ENCODE data around the gene SAC3D1.
A peak's percentile ranks its signal among the peaks of the same experiment; 100 is the strongest.
"Not testable (repeated sequence)": the region's sequence is repeated elsewhere in the genome, so short reads cannot be mapped to it uniquely, and the experiment has no call there.

Gene SAC3D1

DNA sequence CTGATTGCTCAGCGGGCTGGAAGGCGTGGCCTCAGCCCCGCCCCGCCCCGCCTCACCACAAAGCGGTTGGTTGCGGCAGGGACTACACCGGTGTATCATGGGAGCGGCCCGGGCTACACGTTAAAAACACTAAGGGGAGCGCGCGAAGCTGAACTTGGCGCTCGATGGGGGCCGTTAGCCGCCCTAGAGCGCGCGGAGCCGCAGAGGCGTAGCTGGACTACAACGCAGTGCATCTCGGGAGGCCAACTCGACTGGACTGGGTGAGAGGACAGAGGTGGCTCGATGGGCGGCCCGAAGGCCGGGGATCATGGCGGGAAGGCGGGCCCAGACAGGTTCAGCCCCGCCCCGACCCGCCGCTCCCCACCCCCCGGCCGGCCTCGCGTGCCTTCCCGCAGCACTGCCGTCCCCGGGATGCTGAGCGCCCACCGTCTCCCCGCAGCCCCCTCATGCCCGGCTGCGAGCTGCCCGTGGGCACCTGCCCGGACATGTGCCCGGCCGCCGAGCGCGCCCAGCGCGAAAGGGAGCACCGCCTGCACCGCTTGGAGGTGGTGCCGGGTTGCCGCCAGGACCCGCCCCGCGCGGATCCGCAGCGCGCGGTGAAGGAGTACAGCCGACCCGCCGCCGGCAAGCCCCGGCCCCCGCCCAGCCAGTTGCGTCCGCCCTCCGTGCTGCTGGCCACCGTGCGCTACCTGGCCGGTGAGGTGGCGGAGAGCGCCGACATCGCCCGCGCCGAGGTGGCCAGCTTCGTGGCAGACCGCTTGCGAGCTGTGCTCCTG is at the start of gene SAC3D1:
SAC3D1 (plus strand) TSS at position 364 of the 776 bp plus-strand sequence; CDS start at position 447, 83 bp downstream.
- intact Hi-C loops (cut with micrococcal nuclease): loop anchor here (1.0 to 5.0 kb wide), 2 partner anchors 14 to 41 kb away; partner anchors contain the start of genes CDCA5, SNX15 and ZFPL1

GRCh38 chr11:64994318-64994717 is 46.7 kb upstream of the SAC3D1 start:
- no peaks in the 10 kb centered on the region for H3K9me3 Mint-ChIP-seq
- intact Hi-C loops (cut with micrococcal nuclease): no loop called here
- no peak overlapping the region for H3K27ac Mint-ChIP-seq
- H3K36me3 Mint-ChIP-seq (ENCODE audit: low read depth): peaks cover 31% of the 10 kb centered on the region
- H3K27me3 Mint-ChIP-seq: peaks cover 5% of the 10 kb centered on the region
- no peak overlapping the region for H3K4me3 Mint-ChIP-seq
- peaks cover 54% of the 10 kb centered on the region for H3K4me1 Mint-ChIP-seq (ENCODE audit: low read depth)

More for the DNA sequence above, at the start of gene SAC3D1:
- H3K27me3 Mint-ChIP-seq: peaks cover 1% of the 10 kb centered on the region
- no peaks in the 10 kb centered on the region for H3K9me3 Mint-ChIP-seq
- peak within 1 kb of the TSS; percentile 80 for H3K4me3 Mint-ChIP-seq
- H3K36me3 Mint-ChIP-seq (ENCODE audit: low read depth): peaks cover 63% of the 10 kb centered on the region
- H3K27ac Mint-ChIP-seq: peak within 1 kb of the TSS; percentile 94
- peaks cover 59% of the 10 kb centered on the region for H3K4me1 Mint-ChIP-seq (ENCODE audit: low read depth)

DNA sequence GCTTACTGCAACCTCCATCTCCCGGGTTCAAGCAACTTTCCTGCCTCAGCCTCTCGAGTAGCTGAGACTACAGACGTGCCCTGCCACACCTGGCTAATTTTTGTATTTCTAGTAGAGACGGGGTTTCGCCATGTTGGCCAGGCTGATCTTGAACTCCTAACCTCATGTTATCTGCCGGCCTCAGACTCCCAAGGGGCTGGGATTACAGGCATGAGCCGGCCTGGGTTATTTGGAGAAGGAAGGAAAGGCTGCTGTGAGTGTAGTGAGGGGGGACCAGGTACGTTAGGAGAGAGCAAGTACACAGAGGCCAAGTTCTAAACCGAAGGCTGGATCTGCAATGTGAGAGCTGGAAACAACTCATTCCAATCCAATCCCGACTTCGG is 44.7 kb upstream of the SAC3D1 start:
- Mint-ChIP-seq H3K4me1 (ENCODE audit: low read depth) (peaks cover 37% of the 10 kb centered on the region), H3K27ac (peak overlapping the region; percentile 85), H3K36me3 (ENCODE audit: low read depth) (peaks cover 29% of the 10 kb centered on the region), H3K4me3 (peak overlapping the region; percentile 88), H3K9me3 (no peaks in the 10 kb centered on the region), H3K27me3 (peaks cover 5% of the 10 kb centered on the region)
- intact Hi-C loops (cut with micrococcal nuclease): loop anchor here (5.0 kb wide), 1 partner anchor 149 kb away; no protein-coding TSS in a partner anchor

- peaks cover 24% of the 10 kb centered on the region for H3K36me3 Mint-ChIP-seq (ENCODE audit: low read depth)
- peak within 1 kb of the TSS; percentile 85 for H3K27ac Mint-ChIP-seq
- peaks cover 31% of the 10 kb centered on the region for H3K4me1 Mint-ChIP-seq (ENCODE audit: low read depth)
- intact Hi-C loops (cut with micrococcal nuclease): loop anchor here (5.0 kb wide), 1 partner anchor 150 kb away; no protein-coding TSS in a partner anchor
- no peaks in the 10 kb centered on the region for H3K9me3 Mint-ChIP-seq
- peak within 1 kb of the TSS; percentile 88 for H3K4me3 Mint-ChIP-seq
- peaks cover 5% of the 10 kb centered on the region for H3K27me3 Mint-ChIP-seq
Observed at GRCh38 chr11:64996710-64997380, 44.2 kb upstream of the SAC3D1 start, which contains the start of gene BATF2. Gene BATF2, minus strand, starts transcription at chr11:64996971. Its CDS starts 57 bp downstream, at chr11:64996914.

DNA sequence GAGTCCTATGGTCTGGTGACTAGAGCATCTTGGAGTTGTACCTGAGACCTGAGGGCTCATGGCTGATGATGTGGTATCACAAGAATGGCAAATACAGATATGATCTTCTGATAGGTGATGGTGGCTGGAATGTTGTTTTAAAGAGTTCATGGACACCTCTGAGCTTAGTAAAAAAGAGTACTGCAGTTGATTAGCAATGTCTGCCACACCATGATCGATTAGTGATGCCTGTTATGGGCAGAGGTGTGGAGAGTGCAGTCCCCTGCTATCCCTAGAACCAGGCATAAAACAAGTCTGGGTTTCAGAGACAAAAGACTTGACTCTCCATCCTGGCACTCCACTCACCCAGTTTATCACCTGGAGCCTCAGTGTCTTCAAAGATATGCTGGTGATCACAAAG is 42.9 kb upstream of the SAC3D1 start:
- Mint-ChIP-seq H3K36me3 (ENCODE audit: low read depth) (peaks cover 11% of the 10 kb centered on the region), H3K9me3 (no peaks in the 10 kb centered on the region), H3K27ac (peak overlapping the region; percentile 68), H3K4me1 (ENCODE audit: low read depth) (peaks cover 28% of the 10 kb centered on the region), H3K4me3 (no peak overlapping the region), H3K27me3 (peaks cover 3% of the 10 kb centered on the region)
- intact Hi-C loops (cut with micrococcal nuclease): loop anchor here (5.0 kb wide), 1 partner anchor 151 kb away; no protein-coding TSS in a partner anchor

DNA sequence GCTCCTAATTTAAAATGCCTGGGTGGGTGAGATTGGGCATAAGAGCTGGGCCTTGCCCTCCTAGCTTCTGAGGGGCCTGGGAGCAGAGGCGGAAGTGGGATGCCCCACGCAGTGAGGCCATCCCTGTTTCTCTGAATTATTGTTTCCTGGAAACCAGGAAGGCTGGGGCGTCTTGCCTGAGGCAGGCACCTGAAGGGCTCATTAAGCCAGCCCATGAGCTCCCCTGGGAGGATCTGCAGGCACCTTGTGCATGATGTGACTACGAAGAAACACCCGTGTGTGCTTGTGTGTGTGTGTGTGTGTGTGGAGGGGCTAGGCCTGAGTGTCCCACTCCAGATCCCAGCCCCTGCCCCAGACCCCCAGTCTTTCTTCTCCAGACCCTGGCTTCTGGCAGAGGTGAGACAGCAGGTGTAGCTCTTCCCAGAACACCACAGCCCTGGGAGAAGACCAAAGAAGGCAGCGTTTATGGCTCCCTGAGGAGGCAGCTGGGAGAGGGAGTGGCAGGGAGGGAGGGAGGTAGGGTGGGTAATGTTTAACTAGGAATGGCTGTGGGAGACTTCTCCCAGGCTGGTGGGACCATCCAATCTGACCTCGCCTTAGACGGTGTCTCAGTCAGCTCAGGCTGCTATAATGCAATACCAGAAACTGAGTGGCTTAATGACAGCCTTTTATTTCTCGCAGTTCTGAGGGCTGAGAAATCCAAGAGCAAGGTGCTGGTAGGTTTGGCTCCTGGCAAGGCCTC is 42.1 kb upstream of the SAC3D1 start:
- peaks cover 4% of the 10 kb centered on the region for H3K27me3 Mint-ChIP-seq
- H3K36me3 Mint-ChIP-seq (ENCODE audit: low read depth): peaks cover 5% of the 10 kb centered on the region
- intact Hi-C loops (cut with micrococcal nuclease): loop anchor here (5.0 kb wide), 1 partner anchor 152 kb away; no protein-coding TSS in a partner anchor
- no peak overlapping the region for H3K4me3 Mint-ChIP-seq
- H3K9me3 Mint-ChIP-seq: no peaks in the 10 kb centered on the region
- H3K4me1 Mint-ChIP-seq (ENCODE audit: low read depth): peaks cover 24% of the 10 kb centered on the region
- peak overlapping the region; percentile 68 for H3K27ac Mint-ChIP-seq

DNA sequence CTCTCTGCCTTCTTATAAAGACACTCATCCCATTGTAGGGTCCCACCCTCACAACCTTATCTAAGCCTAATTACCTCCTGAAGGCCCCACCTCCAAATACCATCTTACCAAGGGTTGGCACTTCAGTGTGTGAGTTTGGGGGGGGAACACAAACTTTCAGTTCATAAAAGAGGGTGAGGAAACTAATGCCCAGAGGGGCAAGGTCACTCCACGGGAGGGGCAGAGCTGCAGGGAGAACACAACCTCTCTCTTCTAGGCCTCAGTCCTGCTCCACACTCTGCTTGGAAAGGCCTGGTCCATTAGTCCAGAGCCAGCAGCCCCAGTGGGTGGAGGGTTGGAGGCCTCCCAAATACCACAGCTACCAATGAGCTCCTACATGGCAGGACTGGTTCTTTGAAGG is 41.5 kb upstream of the SAC3D1 start:
- intact Hi-C loops (cut with micrococcal nuclease): loop anchor here (5.0 kb wide), 1 partner anchor 152 kb away; no protein-coding TSS in a partner anchor
- peaks cover 24% of the 10 kb centered on the region for H3K4me1 Mint-ChIP-seq (ENCODE audit: low read depth)
- no peak overlapping the region for H3K27ac Mint-ChIP-seq
- peaks cover 3% of the 10 kb centered on the region for H3K27me3 Mint-ChIP-seq
- no peaks in the 10 kb centered on the region for H3K36me3 Mint-ChIP-seq (ENCODE audit: low read depth)
- no peak overlapping the region for H3K4me3 Mint-ChIP-seq
- H3K9me3 Mint-ChIP-seq: no peaks in the 10 kb centered on the region

- intact Hi-C loops (cut with micrococcal nuclease): no loop called here
- Mint-ChIP-seq H3K36me3 (ENCODE audit: low read depth) (no peaks in the 10 kb centered on the region), H3K27ac (no peak overlapping the region), H3K9me3 (no peaks in the 10 kb centered on the region), H3K4me3 (no peak overlapping the region), H3K27me3 (peaks cover 8% of the 10 kb centered on the region), H3K4me1 (ENCODE audit: low read depth) (peaks cover 9% of the 10 kb centered on the region)
Observed at GRCh38 chr11:65002706-65003105, 38.3 kb upstream of the SAC3D1 start.

DNA sequence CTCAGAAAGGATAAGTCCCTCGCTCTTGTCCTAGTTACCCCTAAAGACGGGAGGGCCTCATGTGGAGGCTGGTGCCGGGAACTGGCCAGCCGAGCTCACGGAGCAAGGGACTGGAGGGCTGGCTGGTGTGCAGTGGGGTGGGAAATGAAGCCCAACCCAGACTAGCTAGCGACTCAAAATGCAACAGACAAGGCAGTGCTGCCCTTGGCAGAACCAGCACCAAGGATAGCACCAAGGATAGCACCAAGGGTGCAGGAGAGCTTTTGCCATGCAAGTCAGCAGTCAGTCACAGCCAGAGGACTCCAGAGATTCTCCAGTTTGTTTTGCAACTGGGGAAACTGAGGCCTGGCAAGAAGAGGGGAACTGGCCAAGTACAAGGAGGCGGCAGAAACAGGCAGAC is 37.7 kb upstream of the SAC3D1 start:
- H3K27ac Mint-ChIP-seq: no peak overlapping the region
- no peak overlapping the region for H3K4me3 Mint-ChIP-seq
- intact Hi-C loops (cut with micrococcal nuclease): no loop called here
- H3K4me1 Mint-ChIP-seq (ENCODE audit: low read depth): peaks cover 7% of the 10 kb centered on the region
- no peaks in the 10 kb centered on the region for H3K36me3 Mint-ChIP-seq (ENCODE audit: low read depth)
- no peaks in the 10 kb centered on the region for H3K9me3 Mint-ChIP-seq
- H3K27me3 Mint-ChIP-seq: peaks cover 8% of the 10 kb centered on the region

DNA sequence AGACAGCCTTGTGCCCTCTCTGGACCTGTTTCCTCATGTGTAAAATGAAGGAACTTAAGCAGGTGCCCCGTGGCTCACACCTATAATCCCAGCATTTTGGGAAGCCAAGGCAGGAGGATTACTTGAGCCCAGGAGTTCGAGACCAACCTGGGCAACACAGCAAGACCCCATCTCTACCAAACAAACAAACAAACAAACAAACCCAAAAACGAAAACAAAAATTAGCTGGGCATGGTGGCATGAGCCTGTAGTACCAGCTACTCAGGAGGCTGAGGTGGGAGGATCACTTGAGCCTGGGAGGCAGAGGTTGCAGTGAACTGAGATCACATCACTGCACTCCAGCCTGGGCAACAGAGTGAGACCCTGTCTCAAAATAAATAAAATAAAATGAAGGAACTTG is 37.0 kb upstream of the SAC3D1 start:
- H3K27me3 Mint-ChIP-seq; H3K4me3 Mint-ChIP-seq; H3K4me1 Mint-ChIP-seq (ENCODE audit: low read depth); H3K36me3 Mint-ChIP-seq (ENCODE audit: low read depth); H3K9me3 Mint-ChIP-seq; intact Hi-C loops (cut with micrococcal nuclease); H3K27ac Mint-ChIP-seq: not testable (repeated sequence)

- intact Hi-C loops (cut with micrococcal nuclease): no loop called here
- peaks cover 5% of the 10 kb centered on the region for H3K4me1 Mint-ChIP-seq (ENCODE audit: low read depth)
- H3K4me3 Mint-ChIP-seq: no peak overlapping the region
- peaks cover 8% of the 10 kb centered on the region for H3K27me3 Mint-ChIP-seq
- no peaks in the 10 kb centered on the region for H3K36me3 Mint-ChIP-seq (ENCODE audit: low read depth)
- H3K27ac Mint-ChIP-seq: no peak overlapping the region
- no peaks in the 10 kb centered on the region for H3K9me3 Mint-ChIP-seq
Observed at GRCh38 chr11:65008016-65008415, 33.0 kb upstream of the SAC3D1 start.

DNA sequence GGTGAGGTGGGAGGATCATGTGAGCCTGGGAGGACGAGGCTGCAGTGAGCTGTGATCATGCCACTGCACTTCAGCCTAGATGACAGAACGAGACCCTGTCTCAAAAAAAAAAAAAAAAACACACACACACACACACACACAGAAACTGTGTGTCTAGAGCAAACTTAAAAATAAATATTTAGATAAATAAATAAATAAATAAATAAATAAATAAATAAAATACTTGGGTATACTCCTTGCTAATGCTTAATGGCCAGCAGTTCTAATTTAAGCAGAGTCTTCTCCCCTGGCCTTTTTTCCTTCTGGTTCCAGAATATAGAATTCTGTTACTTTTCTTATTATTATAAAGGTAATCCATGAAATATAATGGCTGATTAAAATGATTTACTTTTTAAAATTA is 32.1 kb upstream of the SAC3D1 start:
- no peaks in the 10 kb centered on the region for H3K9me3 Mint-ChIP-seq
- H3K4me1 Mint-ChIP-seq (ENCODE audit: low read depth): peaks cover 9% of the 10 kb centered on the region
- no peak overlapping the region for H3K4me3 Mint-ChIP-seq
- peaks cover 5% of the 10 kb centered on the region for H3K27me3 Mint-ChIP-seq
- no peaks in the 10 kb centered on the region for H3K36me3 Mint-ChIP-seq (ENCODE audit: low read depth)
- intact Hi-C loops (cut with micrococcal nuclease): no loop called here
- no peak overlapping the region for H3K27ac Mint-ChIP-seq

GRCh38 chr11:65013130-65013887 is 27.7 kb upstream of the SAC3D1 start:
- Mint-ChIP-seq H3K4me3 (peak overlapping the region; percentile 89), H3K27ac (peak overlapping the region; percentile 97), H3K27me3 (no peaks in the 10 kb centered on the region), H3K36me3 (ENCODE audit: low read depth) (peaks cover 27% of the 10 kb centered on the region), H3K4me1 (ENCODE audit: low read depth) (peaks cover 31% of the 10 kb centered on the region), H3K9me3 (no peaks in the 10 kb centered on the region)
- intact Hi-C loops (cut with micrococcal nuclease): loop anchor here (5.0 kb wide), 3 partner anchors 69 to 166 kb away; partner anchors contain the start of genes CDCA5, VPS51 and ZFPL1

All from dendritic cell treated with granulocyte-macrophage colony-stimulating factor and Interleukin-4, amounts not matched to agents 40 ng/mL and 50 ng/mL, for 4 days (primary cell).